ENCODE measurements around the gene RPS6KB1. TPM values are rescaled to one million over a fixed set of nuclear protein-coding genes. Genes with fewer than 3 reads are reported as not detected.

RPS6KB1 gene
- total and polyA plus RNA-seq, 10 donors = 8.2 to 51.5 (median 45.8) TPM

Small RNAs within 50 kb of the gene (small RNA-seq; reads per million reads assigned to genes)
- gene RNU6-450P = 0 reads per million in 4 donors
- 0 reads per million in 4 donors for gene RPS29P21

Other genes starting within 250 kb of the RPS6KB1 start
- gene PTRH2, start 185.7 kb upstream of the RPS6KB1 start, total RNA-seq = 10 to 100 TPM; 14.4 to 30.9 (median 18.4) TPM
- 10 to 100 TPM; 23.9 to 28.3 (median 27.6) TPM for gene PTRH2, start 185.7 kb upstream of the RPS6KB1 start, polyA plus RNA-seq
- 100 to 1,000 TPM; 202 to 649 (median 372) TPM for gene VMP1, start 185.5 kb upstream of the RPS6KB1 start, total RNA-seq
- 10 to 100 TPM; 53.2 to 81.2 (median 65.8) TPM for gene VMP1, start 185.5 kb upstream of the RPS6KB1 start, polyA plus RNA-seq
- gene TUBD1, start 178 bp upstream of the RPS6KB1 start, total RNA-seq = 10 to 100 TPM in 6 of 7 donors, 1 to 10 TPM in 1; 9.9 to 25.4 (median 11.3) TPM
- gene TUBD1, start 178 bp upstream of the RPS6KB1 start, polyA plus RNA-seq = 1 to 10 TPM; 6.0 to 8.8 (median 7.7) TPM
- 10 to 100 TPM; 15.3 to 38.9 (median 21.1) TPM for gene RNFT1, start 71.6 kb downstream of the RPS6KB1 start, total RNA-seq
- 10 to 100 TPM; 18.1 to 35.5 (median 28.3) TPM for gene RNFT1, start 71.6 kb downstream of the RPS6KB1 start, polyA plus RNA-seq
- 10 to 100 TPM; 20.0 to 26.9 (median 22.0) TPM for gene HEATR6, start 185.8 kb downstream of the RPS6KB1 start, total RNA-seq
- 10 to 100 TPM in 2 of 3 donors, 1 to 10 TPM in 1; 8.2 to 13.4 (median 10.4) TPM for gene HEATR6, start 185.8 kb downstream of the RPS6KB1 start, polyA plus RNA-seq